Heart right ventricle (tissue), 16 donors: ENCODE data around the gene ITM2B. TPM values are rescaled to one million over a fixed set of nuclear protein-coding genes. Genes with fewer than 3 reads are reported as not detected.

Experiments
- ATAC-seq, 8 donors: fragments of 200-7000 bp; cut with Tn5 transposase; one replicate each; pipeline ENCODE4 v1.9.1; 2020; ENCODE audit warnings: mild to moderate bottlenecking in 8 of 8, moderate library complexity in 8 of 8, moderate number of reproducible peaks in 1 of 8
- DNase-seq, 2 donors: peaks; one replicate each; pipeline ENCODE4 v3.0.0-alpha.2; 2020
- H3K27ac ChIP-seq, 10 donors: fragments of 200-600 bp; sonication (generic) in 2 of 10; one replicate each; pipeline versions ENCODE4 v1.5.0 to v1.8.0; 2020 to 2022; ENCODE audit warnings: mild to moderate bottlenecking in 3 of 10
- H3K27me3 ChIP-seq, 7 donors: fragments of 200-600 bp; one replicate each; pipeline ENCODE4 v1.8.0; 2021 to 2022; ENCODE audit warnings: mild to moderate bottlenecking in 2 of 7
- H3K36me3 ChIP-seq, 9 donors: fragments of 200-600 bp; sonication (generic) in 1 of 9; one replicate each; pipeline versions ENCODE4 v1.5.0 to v1.8.0; 2020 to 2022; ENCODE audit warnings: mild to moderate bottlenecking in 2 of 9
- H3K4me1 ChIP-seq, 9 donors: fragments of 200-600 bp; sonication (generic) in 1 of 9; one replicate each; pipeline versions ENCODE4 v1.5.0 to v1.8.0; 2020 to 2022; ENCODE audit warnings: mild to moderate bottlenecking in 4 of 9
- H3K4me3 ChIP-seq, 10 donors: fragments of 200-600 bp; sonication (generic) in 2 of 10; one replicate each; pipeline versions ENCODE4 v1.5.0 to v1.8.0; 2020 to 2022; ENCODE audit warnings: mild to moderate bottlenecking in 7 of 10, moderate library complexity in 2 of 10
- H3K9me3 ChIP-seq, 11 donors: fragments of 200-600 bp in 10 of 11; sonication (generic) in 2 of 11; one replicate each; pipeline versions ENCODE4 v1.5.0 to v1.8.0; 2013 to 2022; ENCODE audit warnings: mild to moderate bottlenecking in 2 of 11, control low read depth in 1 of 11, moderate library complexity in 1 of 11
- CTCF ChIP-seq, 9 donors: fragments of 200-600 bp; sonication (generic) in 2 of 9; IDR thresholded peaks; one replicate each; pipeline versions ENCODE4 v1.5.0 to v1.8.0; 2021 to 2022; ENCODE audit warnings: antibody characterized with exemption in 9 of 9, mild to moderate bottlenecking in 5 of 9, moderate library complexity in 1 of 9
- WGBS, 2 donors: extraction: QIAGEN DNeasy Blood & Tissue Kit; methylation state at CpG; one replicate each; pipeline ENCODE4 v1.1.7; 2013; ENCODE audit warnings: inconsistent platforms in 1 of 2; 5-methylcytosine and 5-hydroxymethylcytosine counted together
- intact Hi-C, 10 donors: fragments of 100-400 bp; cut with DNase I; formaldehyde crosslinking; loops; one replicate each; pipeline versions ENCODE4 v1.11.1 to v1.14.2; 2022
- polyA plus RNA-seq, 2 donors: library from polyadenylated mRNA; stranded (reverse); fragments of 200-250 nt; gene quantifications; one replicate each; pipeline ENCODE4 v1.2.3, GENCODE V29; 2013
- total RNA-seq, 10 donors: library from RNA; stranded (reverse); fragmentation: NEBNext Ultra II Directional in 3 of 10; extraction: Animal tissue kit (Norgen Biotek cat#: 25700) in 3 of 10; gene quantifications; one replicate each; pipeline versions ENCODE4 v1.2.1 to v1.2.4, GENCODE V29; 2021 to 2023
- donor health status: Arrhythmogenic right ventricular cardiomyopathy.
- donor health status: ischemic (EF 13 %, LVEDD 7.1; RV severe dilation, severe dysfunction).
- donor health status: healthy with polysubstance abuse.
- donor health status: DM: no; HTN: yes; CAD: no.
- donor health status: DM: no; HTN: no; CAD: no.
- donor health status: ischemic (EF 25% LVEDD 6.9; RV normal size, moderate dysfunction).
- donor health status: ischemic (EF 25% LVEDD 5.7; RV mildly dilated, moderate dysfunction).
- donor health status: healthy.
- donor health status: DM: yes; HTN: yes; CAD: no.
- donor health status: Ischemic cardiomyopathy.
- donor health status: ischemic (EF 35%, LVEDD 5.7; RV mildly dilated, moderate dysfunction).
- donor health status: nonischemic (EF 11% LVEDD 7.7; RV severe dilation, severe dysfunction).
- donor health status: DM: yes; HTN: yes; CAD: no.
- donor health status: PGD.
- donor health status: ischemic (EF 29% LVEDD 5.4; RV normal size, mild dysfunction).
- donor health status: nonischemic (EF 23%, LVEDD 6.1; RV moderate dilation, normal function).

ITM2B gene
- total and polyA plus RNA-seq, 12 donors, result 272 to 636 (median 507) TPM

- intact Hi-C loops, result no loop called here
- ATAC-seq (no peak), DNase-seq (no peak)
- peaks cover 0 to 70% (median 19%) of the 10 kb centered on the region in 9 donors for H3K36me3 ChIP-seq
- H3K27ac ChIP-seq, result no peak overlapping the region
- H3K9me3 ChIP-seq, result peaks cover 0 to 5% (median 0%) of the 10 kb centered on the region in 11 donors
- WGBS, 2 donors, result 73 to 92% methylated on average over 1 of the region's 1 CpG
- H3K4me3 ChIP-seq, result no peak overlapping the region
- no peaks in the 10 kb centered on the region for H3K27me3 ChIP-seq
- peaks cover 0 to 69% (median 45%) of the 10 kb centered on the region in 9 donors for H3K4me1 ChIP-seq
- no peak for TF ChIP-seq CTCF (IDR thresholded peaks at IDR 0.05)
These were observed 78.2 kb downstream of the ITM2B start for GRCh38 chr13:48311223-48311622.

GRCh38 chr13:48315969-48316650 lies 83.1 kb downstream of the ITM2B start:
- intact Hi-C loops, result no loop called here
- WGBS, 2 donors, result 54 to 68% methylated on average over 17 of the region's 17 CpGs
- peaks cover 0 to 73% (median 5%) of the 10 kb centered on the region in 9 donors for H3K36me3 ChIP-seq
- ATAC-seq, result peak in 6 of 8 donors; percentile 13 to 56 (median 42)
- no peaks in the 10 kb centered on the region for H3K27me3 ChIP-seq
- peak; percentile 21 to 26 for DNase-seq
- H3K4me1 ChIP-seq, result peaks cover 0 to 40% (median 19%) of the 10 kb centered on the region in 9 donors
- H3K9me3 ChIP-seq, result peaks cover 0 to 17% (median 0%) of the 10 kb centered on the region in 11 donors
- peak overlapping the region in 8 of 10 donors; percentile 12 to 67 (median 31) for H3K27ac ChIP-seq
- no peak for TF ChIP-seq CTCF (IDR thresholded peaks at IDR 0.05)
- peak overlapping the region in 2 of 10 donors; percentile 18 to 30 for H3K4me3 ChIP-seq

- H3K27ac ChIP-seq, result peak overlapping the region; percentile 11 to 80 (median 54)
- ATAC-seq, result peak in 7 of 8 donors; percentile 8 to 39 (median 19)
These were observed 84.0 kb downstream of the ITM2B start for GRCh38 chr13:48316826-48317510.

More at GRCh38 chr13:48316826-48317510, 84.0 kb downstream of the ITM2B start:
- no peak for TF ChIP-seq CTCF (IDR thresholded peaks at IDR 0.05)
- intact Hi-C loops, result no loop called here
- H3K4me3 ChIP-seq, result peak overlapping the region in 3 of 10 donors; percentile 30 to 40 (median 37)
- H3K4me1 ChIP-seq, result peaks cover 0 to 35% (median 19%) of the 10 kb centered on the region in 9 donors
- H3K36me3 ChIP-seq, result peaks cover 0 to 73% (median 4%) of the 10 kb centered on the region in 9 donors
- DNase-seq, result peak in 1 of 2 donors; percentile 22
- WGBS, 2 donors, result 90% methylated on average over 43 of the region's 43 CpGs
- no peaks in the 10 kb centered on the region for H3K27me3 ChIP-seq
- H3K9me3 ChIP-seq, result peaks cover 0 to 25% (median 2%) of the 10 kb centered on the region in 11 donors
